HepG2 (cell line): ENCODE measurements around the gene SLIT1. TPM values are rescaled to one million over a fixed set of nuclear protein-coding genes. Genes with fewer than 3 reads are reported as not detected.

Experiments used
- ARID2 ChIP-seq: sonication (generic); formaldehyde crosslinking; IDR thresholded peaks from 2 replicates; pipeline ENCODE4 v1.8.1; 2022; ENCODE audit warnings: mild to moderate bottlenecking, missing genetic modification reagents, borderline replicate concordance
- DPF2 ChIP-seq: sonication (generic); formaldehyde crosslinking; IDR thresholded peaks from 2 replicates; pipeline ENCODE4 v1.4.0; 2020; ENCODE audit warnings: mild to moderate bottlenecking, low read depth, missing genetic modification reagents, borderline replicate concordance
- FLYWCH1 ChIP-seq: sonication (generic); formaldehyde crosslinking; IDR thresholded peaks from 2 replicates; pipeline ENCODE4 v1.8.1; 2023; ENCODE audit warnings: mild to moderate bottlenecking, missing genetic modification reagents
- IKZF1 ChIP-seq: fragments of 450-650 bp; IDR thresholded peaks from 2 replicates; pipeline ENCODE4 v1.7.1; 2016
- KDM2A ChIP-seq: sonication (generic); formaldehyde crosslinking; IDR thresholded peaks from 2 replicates; pipeline ENCODE4 v1.4.0; 2020; ENCODE audit warnings: low read depth, missing genetic modification reagents, borderline replicate concordance
- NCOR1 ChIP-seq: fragments of 200-600 bp; sonication (generic); IDR thresholded peaks from 2 replicates; pipeline ENCODE4 v1.7.0; 2017; ENCODE audit warnings: antibody characterized with exemption, low read length, borderline replicate concordance
- YEATS4 ChIP-seq: sonication (generic); formaldehyde crosslinking; IDR thresholded peaks from 2 replicates; pipeline ENCODE4 v1.4.0; 2020; ENCODE audit warnings: missing genetic modification reagents, borderline replicate concordance
- ZBTB42 ChIP-seq: sonication (generic); formaldehyde crosslinking; IDR thresholded peaks from 2 replicates; pipeline ENCODE4 v1.5.0; 2020; ENCODE audit warnings: mild to moderate bottlenecking, missing genetic modification reagents
- ZNF878 ChIP-seq: sonication (generic); formaldehyde crosslinking; IDR thresholded peaks from 2 replicates; pipeline ENCODE4 v1.8.1; 2023; ENCODE audit warnings: mild to moderate bottlenecking, missing genetic modification reagents, moderate library complexity
- polyA plus RNA-seq, 8 experiments: library from polyadenylated mRNA; depleted of rRNA in 3 of 8; stranded (reverse) in 7 of 8; unstranded in 1 of 8; fragments of >200 nt; fragmentation: Illumina TruSeq in 4 of 8; extraction: Trizol in 4 of 8; gene quantifications; 2 replicates each; pipeline versions ENCODE4 v1.2.1 to v1.2.3, GENCODE V29; 2011 to 2016; ENCODE audit warnings: low read depth in 4 of 8, missing spikeins in 1 of 8, mixed read lengths in 1 of 8; ENCODE audit not compliant: insufficient read depth in 1 of 8
- total RNA-seq, 5 experiments: library from RNA; depleted of rRNA; stranded (reverse); fragments of >200 nt; fragmentation: Illumina TruSeq; extraction: Trizol; gene quantifications; 2 replicates each; pipeline ENCODE4 v1.2.3, GENCODE V29; 2016; ENCODE audit warnings: low read depth in 1 of 5
- TF ChIP-seq, protein P1 (sequence below): sonication (generic); formaldehyde crosslinking; IDR thresholded peaks from 2 replicates; pipeline ENCODE4 v1.5.1; 2020; ENCODE audit warnings: missing genetic modification reagents, mild to moderate bottlenecking, borderline replicate concordance
- TF ChIP-seq, protein P2 (sequence below): sonication (generic); formaldehyde crosslinking; IDR thresholded peaks from 2 replicates; pipeline ENCODE4 v1.5.0; 2020; ENCODE audit warnings: missing genetic modification reagents
- TF ChIP-seq, protein P3 (sequence below): sonication (generic); formaldehyde crosslinking; IDR thresholded peaks from 2 replicates; pipeline ENCODE4 v1.8.1; 2023; ENCODE audit warnings: mild to moderate bottlenecking, inconsistent platforms, moderate library complexity, missing genetic modification reagents, borderline replicate concordance
- TF ChIP-seq, protein P4 (sequence below): sonication (generic); formaldehyde crosslinking; IDR thresholded peaks from 2 replicates; pipeline ENCODE4 v1.4.0; 2020; ENCODE audit warnings: mild to moderate bottlenecking, missing genetic modification reagents
- TF ChIP-seq, protein P5 (sequence below): IDR thresholded peaks from 2 replicates; pipeline ENCODE4 v1.6.1; 2016; ENCODE audit warnings: missing compliant biosample characterization, missing genetic modification reagents, borderline replicate concordance

Gene SLIT1
- total and polyA plus RNA-seq, 2 of the 13 experiments (the other 11 are each of a cell fraction or from before 2014, with no cell fraction given), result 0.09 to 0.33 TPM

DNA sequence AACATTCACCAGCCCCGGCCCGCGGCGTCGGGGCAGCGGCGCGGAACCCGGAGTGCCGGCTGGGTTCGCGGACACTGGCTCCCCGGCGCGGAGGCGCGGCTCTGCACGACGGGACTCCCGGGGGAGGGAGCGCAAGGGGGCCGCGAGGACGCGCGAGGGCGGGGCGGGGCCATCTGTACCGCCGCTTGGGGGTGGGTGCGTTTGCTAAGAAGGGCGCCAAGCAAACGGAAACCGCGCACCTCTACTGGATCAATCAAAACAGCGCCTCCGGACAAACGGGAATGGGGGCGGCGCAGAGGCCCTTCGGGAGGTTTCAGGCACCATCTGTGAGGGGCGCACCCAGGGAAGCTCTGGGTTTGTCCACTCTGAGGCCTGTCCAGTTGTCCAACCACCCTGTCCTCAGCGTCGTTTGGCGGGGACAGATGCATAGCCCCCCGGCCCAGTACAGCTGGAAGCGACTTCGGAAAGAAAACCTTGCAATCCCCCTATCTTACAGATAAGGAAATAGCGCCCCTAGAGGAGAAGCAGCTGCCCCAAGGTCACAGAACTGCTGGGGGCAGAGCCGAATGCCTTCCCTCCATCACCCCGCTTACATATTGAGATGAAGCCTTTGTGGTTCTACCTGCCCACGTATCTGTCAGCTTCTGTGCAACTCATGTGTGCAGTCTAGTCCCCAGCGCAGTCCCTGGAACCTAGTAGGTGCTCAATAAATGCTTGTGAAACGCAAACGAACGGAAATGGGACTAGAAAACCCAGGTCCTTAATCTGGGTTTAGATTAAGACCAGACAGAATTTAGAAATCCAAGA, 10.7 kb upstream of the SLIT1 start (continued):
- TF ChIP-seq, protein P1, sequence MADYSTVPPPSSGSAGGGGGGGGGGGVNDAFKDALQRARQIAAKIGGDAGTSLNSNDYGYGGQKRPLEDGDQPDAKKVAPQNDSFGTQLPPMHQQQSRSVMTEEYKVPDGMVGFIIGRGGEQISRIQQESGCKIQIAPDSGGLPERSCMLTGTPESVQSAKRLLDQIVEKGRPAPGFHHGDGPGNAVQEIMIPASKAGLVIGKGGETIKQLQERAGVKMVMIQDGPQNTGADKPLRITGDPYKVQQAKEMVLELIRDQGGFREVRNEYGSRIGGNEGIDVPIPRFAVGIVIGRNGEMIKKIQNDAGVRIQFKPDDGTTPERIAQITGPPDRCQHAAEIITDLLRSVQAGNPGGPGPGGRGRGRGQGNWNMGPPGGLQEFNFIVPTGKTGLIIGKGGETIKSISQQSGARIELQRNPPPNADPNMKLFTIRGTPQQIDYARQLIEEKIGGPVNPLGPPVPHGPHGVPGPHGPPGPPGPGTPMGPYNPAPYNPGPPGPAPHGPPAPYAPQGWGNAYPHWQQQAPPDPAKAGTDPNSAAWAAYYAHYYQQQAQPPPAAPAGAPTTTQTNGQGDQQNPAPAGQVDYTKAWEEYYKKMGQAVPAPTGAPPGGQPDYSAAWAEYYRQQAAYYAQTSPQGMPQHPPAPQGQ, result no peak
- TF ChIP-seq DPF2 (CRISPR knock-in tag) (no peak), ARID2 (CRISPR knock-in tag) (0 out of 2 replicates have a peak, but pooled peaks have one; percentile 37), YEATS4 (CRISPR knock-in tag) (0 out of 2 replicates have a peak, but pooled peaks have one; percentile 16), ZBTB42 (CRISPR knock-in tag) (no peak), NCOR1 (no peak), FLYWCH1 (CRISPR knock-in tag) (no peak), IKZF1 (no peak), KDM2A (CRISPR knock-in tag) (no peak; the same call in 1 of the 2 replicates), ZNF878 (no peak)
- TF ChIP-seq, protein P2, sequence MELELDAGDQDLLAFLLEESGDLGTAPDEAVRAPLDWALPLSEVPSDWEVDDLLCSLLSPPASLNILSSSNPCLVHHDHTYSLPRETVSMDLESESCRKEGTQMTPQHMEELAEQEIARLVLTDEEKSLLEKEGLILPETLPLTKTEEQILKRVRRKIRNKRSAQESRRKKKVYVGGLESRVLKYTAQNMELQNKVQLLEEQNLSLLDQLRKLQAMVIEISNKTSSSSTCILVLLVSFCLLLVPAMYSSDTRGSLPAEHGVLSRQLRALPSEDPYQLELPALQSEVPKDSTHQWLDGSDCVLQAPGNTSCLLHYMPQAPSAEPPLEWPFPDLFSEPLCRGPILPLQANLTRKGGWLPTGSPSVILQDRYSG (CRISPR knock-in tag), result no peak
- TF ChIP-seq, protein P3, sequence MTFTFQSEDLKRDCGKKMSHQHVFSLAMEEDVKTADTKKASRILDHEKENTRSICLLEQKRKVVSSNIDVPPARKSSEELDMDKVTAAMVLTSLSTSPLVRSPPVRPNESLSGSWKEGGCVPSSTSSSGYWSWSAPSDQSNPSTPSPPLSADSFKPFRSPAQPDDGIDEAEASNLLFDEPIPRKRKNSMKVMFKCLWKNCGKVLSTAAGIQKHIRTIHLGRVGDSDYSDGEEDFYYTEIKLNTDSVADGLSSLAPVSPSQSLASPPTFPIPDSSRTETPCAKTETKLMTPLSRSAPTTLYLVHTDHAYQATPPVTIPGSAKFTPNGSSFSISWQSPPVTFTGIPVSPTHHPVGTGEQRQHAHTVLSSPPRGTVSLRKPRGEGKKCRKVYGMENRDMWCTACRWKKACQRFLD (CRISPR knock-in tag), result no peak
- TF ChIP-seq, protein P4, sequence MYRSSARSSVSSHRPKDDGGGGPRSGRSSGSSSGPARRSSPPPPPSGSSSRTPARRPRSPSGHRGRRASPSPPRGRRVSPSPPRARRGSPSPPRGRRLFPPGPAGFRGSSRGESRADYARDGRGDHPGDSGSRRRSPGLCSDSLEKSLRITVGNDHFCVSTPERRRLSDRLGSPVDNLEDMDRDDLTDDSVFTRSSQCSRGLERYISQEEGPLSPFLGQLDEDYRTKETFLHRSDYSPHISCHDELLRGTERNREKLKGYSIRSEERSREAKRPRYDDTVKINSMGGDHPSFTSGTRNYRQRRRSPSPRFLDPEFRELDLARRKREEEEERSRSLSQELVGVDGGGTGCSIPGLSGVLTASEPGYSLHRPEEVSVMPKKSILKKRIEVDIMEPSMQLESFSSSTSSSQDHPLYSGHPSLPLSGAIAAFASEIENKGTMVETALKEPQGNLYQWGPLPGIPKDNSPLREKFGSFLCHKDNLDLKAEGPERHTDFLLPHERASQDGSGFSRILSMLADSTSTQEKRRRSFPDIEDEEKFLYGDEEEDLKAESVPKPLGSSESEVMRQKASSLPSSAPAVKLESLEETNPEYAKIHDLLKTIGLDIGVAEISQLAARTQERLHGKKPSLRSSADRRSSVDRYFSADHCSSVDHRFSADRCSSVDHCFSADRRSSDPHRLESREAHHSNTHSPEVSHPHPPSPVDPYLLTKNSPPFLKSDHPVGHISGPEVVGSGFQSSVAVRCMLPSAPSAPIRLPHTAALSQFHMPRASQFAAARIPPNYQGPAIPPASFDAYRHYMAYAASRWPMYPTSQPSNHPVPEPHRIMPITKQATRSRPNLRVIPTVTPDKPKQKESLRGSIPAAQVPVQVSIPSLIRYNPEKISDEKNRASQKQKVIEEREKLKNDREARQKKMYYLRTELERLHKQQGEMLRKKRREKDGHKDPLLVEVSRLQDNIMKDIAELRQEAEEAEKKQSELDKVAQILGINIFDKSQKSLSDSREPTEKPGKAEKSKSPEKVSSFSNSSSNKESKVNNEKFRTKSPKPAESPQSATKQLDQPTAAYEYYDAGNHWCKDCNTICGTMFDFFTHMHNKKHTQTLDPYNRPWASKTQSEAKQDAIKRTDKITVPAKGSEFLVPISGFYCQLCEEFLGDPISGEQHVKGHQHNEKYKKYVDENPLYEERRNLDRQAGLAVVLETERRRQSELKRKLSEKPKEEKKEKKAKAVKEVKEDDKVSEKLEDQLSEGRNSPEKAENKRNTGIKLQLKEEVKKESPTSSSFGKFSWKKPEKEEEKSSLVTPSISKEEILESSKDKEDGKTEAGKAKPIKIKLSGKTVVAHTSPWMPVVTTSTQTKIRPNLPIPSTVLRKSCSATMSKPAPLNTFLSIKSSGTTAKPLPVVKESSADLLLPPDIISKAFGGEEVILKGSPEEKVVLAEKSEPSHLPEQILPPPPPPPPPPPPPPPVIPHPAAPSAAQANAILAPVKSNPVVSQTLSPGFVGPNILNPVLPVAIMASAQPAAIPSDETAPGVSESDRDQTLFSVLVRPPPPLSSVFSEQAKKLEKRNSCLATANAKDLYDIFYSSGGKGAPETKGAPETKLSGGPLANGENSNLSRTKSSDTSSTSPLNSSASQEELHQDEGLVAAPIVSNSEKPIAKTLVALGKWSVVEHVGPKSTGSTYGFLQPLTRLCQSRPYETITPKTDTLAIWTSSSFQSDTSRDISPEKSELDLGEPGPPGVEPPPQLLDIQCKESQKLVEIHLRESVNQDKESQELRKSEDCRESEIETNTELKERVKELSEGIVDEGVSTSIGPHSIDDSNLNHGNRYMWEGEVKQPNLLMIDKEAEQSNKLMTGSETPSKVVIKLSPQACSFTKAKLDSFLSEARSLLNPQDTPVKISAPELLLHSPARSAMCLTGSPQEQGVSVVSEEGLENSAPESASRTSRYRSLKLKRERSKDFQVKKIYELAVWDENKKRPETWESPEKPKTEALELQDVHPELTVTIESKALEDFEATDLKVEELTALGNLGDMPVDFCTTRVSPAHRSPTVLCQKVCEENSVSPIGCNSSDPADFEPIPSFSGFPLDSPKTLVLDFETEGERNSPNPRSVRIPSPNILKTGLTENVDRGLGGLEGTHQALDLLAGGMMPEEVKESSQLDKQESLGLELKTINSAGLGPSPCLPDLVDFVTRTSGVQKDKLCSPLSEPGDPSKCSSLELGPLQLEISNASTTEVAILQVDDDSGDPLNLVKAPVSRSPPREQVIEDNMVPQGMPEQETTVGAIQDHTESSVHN, result 0 out of 2 replicates have a peak, but pooled peaks have one; percentile 33
- TF ChIP-seq, protein P5, sequence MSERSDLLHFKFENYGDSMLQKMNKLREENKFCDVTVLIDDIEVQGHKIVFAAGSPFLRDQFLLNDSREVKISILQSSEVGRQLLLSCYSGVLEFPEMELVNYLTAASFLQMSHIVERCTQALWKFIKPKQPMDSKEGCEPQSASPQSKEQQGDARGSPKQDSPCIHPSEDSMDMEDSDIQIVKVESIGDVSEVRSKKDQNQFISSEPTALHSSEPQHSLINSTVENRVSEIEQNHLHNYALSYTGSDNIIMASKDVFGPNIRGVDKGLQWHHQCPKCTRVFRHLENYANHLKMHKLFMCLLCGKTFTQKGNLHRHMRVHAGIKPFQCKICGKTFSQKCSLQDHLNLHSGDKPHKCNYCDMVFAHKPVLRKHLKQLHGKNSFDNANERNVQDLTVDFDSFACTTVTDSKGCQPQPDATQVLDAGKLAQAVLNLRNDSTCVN (CRISPR knock-in tag), result no peak
